Lower lobe of right lung (tissue), 2 donors: ENCODE measurements around the gene HTRA2. TPM values are rescaled to one million over a fixed set of nuclear protein-coding genes. Genes with fewer than 3 reads are reported as not detected.
"Not testable (repeated sequence)": the region's sequence is repeated elsewhere in the genome, so short reads cannot be mapped to it uniquely, and the experiment has no call there.

ENCODE experiments used
- ATAC-seq, 2 donors: fragments of 200-7000 bp; cut with Tn5 transposase; one replicate each; pipeline ENCODE4 v1.9.1; 2020 to 2022; ENCODE audit warnings: mild to moderate bottlenecking in 2 of 2, moderate library complexity in 2 of 2
- DNase-seq: peaks from one replicate; pipeline ENCODE4 v3.0.0-alpha.2; 2020
- H3K27ac ChIP-seq: fragments of 200-600 bp; one replicate; pipeline ENCODE4 v1.8.0; 2022
- H3K27me3 ChIP-seq: fragments of 200-600 bp; one replicate; pipeline ENCODE4 v1.8.0; 2022; ENCODE audit warnings: low read depth
- H3K36me3 ChIP-seq: fragments of 200-600 bp; one replicate; pipeline ENCODE4 v1.8.0; 2022; ENCODE audit warnings: mild to moderate bottlenecking
- H3K4me1 ChIP-seq: fragments of 200-600 bp; one replicate; pipeline ENCODE4 v1.8.0; 2022
- H3K4me3 ChIP-seq: fragments of 200-600 bp; one replicate; pipeline ENCODE4 v1.8.0; 2022; ENCODE audit warnings: mild to moderate bottlenecking
- H3K9me3 ChIP-seq: fragments of 200-600 bp; one replicate; pipeline ENCODE4 v1.8.0; 2022
- intact Hi-C: fragments of 100-400 bp; cut with DNase I; formaldehyde crosslinking; loops from one replicate; pipeline ENCODE4 v1.11.0; 2022
- long read RNA-seq: library from polyadenylated mRNA; unstranded; transcript quantifications from one replicate; pipeline ENCODE4 v2.0.0, GENCODE V29; 2021
- total RNA-seq: library from RNA; stranded (reverse); fragmentation: NEBNext Ultra II Directional; extraction: Animal tissue kit (Norgen Biotek cat#: 25700); gene quantifications from one replicate; pipeline ENCODE4 v1.2.1, GENCODE V29; 2021
- TF ChIP-seq, protein P1 (sequence below): fragments of 200-600 bp; IDR thresholded peaks from one replicate; pipeline ENCODE4 v1.8.0; 2022; ENCODE audit warnings: antibody characterized with exemption, mild to moderate bottlenecking
- donor health status: DM: no; HTN: yes; CAD: no; lungs with severe emphysema.

The HTRA2 gene
- 34.3 TPM for total RNA-seq
- long read RNA-seq, transcript HTRA2-201 (8 exons, 2,370 nt): major isoform, 30 of 38 reads
- long read RNA-seq, partial matches to known transcripts: 2 of 38 reads
- long read RNA-seq, other reads (novel, unspliced or antisense): 6 of 38 reads

- TF ChIP-seq, protein P1, sequence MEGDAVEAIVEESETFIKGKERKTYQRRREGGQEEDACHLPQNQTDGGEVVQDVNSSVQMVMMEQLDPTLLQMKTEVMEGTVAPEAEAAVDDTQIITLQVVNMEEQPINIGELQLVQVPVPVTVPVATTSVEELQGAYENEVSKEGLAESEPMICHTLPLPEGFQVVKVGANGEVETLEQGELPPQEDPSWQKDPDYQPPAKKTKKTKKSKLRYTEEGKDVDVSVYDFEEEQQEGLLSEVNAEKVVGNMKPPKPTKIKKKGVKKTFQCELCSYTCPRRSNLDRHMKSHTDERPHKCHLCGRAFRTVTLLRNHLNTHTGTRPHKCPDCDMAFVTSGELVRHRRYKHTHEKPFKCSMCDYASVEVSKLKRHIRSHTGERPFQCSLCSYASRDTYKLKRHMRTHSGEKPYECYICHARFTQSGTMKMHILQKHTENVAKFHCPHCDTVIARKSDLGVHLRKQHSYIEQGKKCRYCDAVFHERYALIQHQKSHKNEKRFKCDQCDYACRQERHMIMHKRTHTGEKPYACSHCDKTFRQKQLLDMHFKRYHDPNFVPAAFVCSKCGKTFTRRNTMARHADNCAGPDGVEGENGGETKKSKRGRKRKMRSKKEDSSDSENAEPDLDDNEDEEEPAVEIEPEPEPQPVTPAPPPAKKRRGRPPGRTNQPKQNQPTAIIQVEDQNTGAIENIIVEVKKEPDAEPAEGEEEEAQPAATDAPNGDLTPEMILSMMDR: no peak
- intact Hi-C loops: no loop called here
- H3K9me3 ChIP-seq: no peaks in the 10 kb centered on the region
- peaks cover 28% of the 10 kb centered on the region for H3K4me1 ChIP-seq
- peaks cover 54% of the 10 kb centered on the region for H3K36me3 ChIP-seq
- H3K4me3 ChIP-seq: peak within 1 kb of the TSS; percentile 98
- no peaks in the 10 kb centered on the region for H3K27me3 ChIP-seq
- DNase-seq (peak; percentile 99), ATAC-seq (peak; percentile 97)
- peak within 1 kb of the TSS; percentile 94 for H3K27ac ChIP-seq
These were observed at the start of gene HTRA2, which contains the start of gene AUP1 for GRCh38 chr2:74529357-74530238. Gene HTRA2, plus strand, starts transcription at chr2:74529933. Its CDS starts 74 bp downstream, at chr2:74530007. Gene AUP1, minus strand, starts transcription at chr2:74529706. Its CDS starts 77 bp downstream, at chr2:74529629.

DNA sequence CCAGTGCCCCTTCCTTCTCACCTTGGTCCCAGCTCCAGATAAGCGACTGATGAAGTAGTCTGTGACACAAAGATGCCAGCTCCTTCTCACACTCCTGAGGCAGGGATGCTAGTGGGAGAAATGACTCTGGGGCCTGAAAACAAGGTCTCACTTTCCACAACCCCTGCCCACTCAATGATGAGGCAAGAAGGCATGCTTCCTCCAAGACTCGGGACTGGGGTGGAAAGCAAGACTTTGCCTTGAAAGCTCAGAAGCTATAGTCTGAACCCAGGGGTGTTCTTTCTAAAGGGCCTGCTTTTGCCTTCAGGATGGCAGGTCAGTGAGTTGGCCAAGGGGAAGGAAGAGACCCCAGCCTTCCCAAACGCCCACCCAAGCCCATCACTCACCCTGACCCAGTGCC, 48.3 kb upstream of the HTRA2 start:
- peak overlapping the region; percentile 92 for H3K27ac ChIP-seq
- no peak for DNase-seq
- no peak for ATAC-seq
- H3K27me3 ChIP-seq: no peaks in the 10 kb centered on the region
- H3K4me1 ChIP-seq: peaks cover 41% of the 10 kb centered on the region
- intact Hi-C loops: no loop called here
- TF ChIP-seq, protein P1: no peak
- H3K4me3 ChIP-seq: peak overlapping the region; percentile 98
- no peaks in the 10 kb centered on the region for H3K9me3 ChIP-seq
- peaks cover 42% of the 10 kb centered on the region for H3K36me3 ChIP-seq

DNA sequence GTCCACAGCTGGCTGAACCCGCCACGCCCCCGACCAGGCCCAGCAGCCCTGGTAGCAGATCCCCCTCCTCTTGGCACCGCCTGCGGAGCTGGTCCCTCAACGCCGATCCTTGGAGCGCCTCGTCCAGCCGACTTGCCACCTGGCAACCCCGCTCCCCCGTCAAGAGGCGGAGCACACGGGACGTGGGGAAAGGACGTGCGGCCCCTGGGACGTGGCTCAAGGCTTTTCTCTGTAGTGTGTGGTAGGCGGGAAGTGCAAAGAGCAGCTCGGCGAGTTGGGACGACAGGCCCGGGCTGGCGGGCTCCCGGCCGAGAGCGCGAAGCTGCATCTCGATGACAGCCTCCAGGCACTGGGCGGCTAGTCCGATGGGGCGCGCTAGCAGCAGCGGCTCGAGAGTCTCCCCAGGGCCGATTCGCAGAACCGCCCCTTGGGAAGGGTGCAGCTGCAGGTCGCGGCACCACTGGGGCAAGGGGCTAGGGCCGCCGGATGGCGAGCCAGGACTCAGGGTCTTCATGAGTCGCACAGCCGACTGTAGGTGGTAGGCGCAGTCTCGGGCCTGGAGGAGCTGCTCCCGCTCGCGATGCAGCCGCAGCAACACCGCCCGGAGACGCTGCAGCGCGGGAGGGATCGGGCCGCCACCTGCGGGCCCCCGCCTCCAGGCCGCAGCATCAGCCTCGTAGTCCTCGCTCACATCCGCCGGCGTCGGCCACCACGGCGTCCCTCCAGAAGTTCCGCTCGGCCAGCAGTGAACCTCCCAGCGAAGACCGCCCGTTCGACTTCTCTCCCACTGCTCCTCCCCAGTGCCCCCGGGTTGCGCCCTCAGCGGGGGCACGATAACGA, 47.6 kb upstream of the HTRA2 start:
- intact Hi-C loops: loop anchor here (2.0 kb wide), 1 partner anchor 105 kb away; no protein-coding TSS in a partner anchor
- Histone ChIP-seq H3K36me3 (peaks cover 49% of the 10 kb centered on the region), H3K9me3 (no peaks in the 10 kb centered on the region), H3K27me3 (no peaks in the 10 kb centered on the region), H3K4me1 (peaks cover 35% of the 10 kb centered on the region), H3K4me3 (peak overlapping the region; percentile 98), H3K27ac (peak overlapping the region; percentile 92)
- TF ChIP-seq, protein P1: no peak
- DNase-seq (no peak), ATAC-seq (peak; percentile 76 to 81)

DNA sequence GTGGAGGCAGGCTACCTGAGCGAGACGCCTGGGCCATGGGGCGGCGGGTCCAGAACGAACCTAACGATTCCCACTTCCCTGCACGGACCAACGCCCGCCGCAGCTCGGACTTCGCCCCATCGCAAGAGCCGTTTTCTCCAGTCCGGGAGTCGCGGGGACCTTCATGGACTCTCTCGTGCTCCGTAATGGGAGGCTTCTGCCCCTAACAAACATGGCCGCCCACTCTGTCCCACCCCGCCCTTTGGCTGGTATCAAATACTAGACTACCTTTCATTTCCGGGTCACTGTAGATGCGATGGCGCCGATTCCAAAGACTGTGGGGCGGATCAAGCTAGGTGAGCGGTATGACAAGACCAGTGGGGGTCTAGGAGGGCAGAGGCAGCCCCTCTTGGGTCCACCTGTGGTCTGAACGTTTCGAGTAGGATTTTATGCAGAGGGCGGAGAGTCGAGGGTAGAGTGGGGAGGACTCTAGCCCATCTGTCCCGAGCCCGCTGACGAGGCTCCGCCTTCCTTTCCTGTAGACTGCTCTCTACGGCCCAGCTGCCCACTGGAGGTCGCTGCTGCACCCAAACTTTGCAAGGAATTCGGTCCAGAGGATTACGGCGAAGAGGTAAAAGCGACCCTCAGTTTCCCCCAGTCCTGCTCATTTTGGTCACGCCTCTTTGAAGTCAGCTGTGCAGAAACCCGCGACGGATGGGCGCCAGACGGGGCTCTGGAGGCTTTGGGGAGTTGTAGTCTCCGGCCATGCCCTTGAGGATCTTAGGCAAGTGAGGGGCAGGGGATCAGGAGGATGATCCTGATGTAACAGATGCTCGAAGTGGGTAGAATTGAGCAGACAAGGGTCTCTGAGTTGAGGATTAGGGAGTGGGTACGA, 46.7 kb upstream of the HTRA2 start, which contains the start of the genes CCDC142 and TTC31:
Gene CCDC142, minus strand, starts transcription at position 198 of the 874 bp plus-strand sequence. Its CDS starts 161 bp downstream, at position 37.
Gene TTC31, plus strand, starts transcription at position 281 of the 874 bp plus-strand sequence. Its CDS starts 15 bp downstream, at position 296.
- TF ChIP-seq, protein P1: peak; percentile 88
- peak; percentile 99 for ATAC-seq

DNA sequence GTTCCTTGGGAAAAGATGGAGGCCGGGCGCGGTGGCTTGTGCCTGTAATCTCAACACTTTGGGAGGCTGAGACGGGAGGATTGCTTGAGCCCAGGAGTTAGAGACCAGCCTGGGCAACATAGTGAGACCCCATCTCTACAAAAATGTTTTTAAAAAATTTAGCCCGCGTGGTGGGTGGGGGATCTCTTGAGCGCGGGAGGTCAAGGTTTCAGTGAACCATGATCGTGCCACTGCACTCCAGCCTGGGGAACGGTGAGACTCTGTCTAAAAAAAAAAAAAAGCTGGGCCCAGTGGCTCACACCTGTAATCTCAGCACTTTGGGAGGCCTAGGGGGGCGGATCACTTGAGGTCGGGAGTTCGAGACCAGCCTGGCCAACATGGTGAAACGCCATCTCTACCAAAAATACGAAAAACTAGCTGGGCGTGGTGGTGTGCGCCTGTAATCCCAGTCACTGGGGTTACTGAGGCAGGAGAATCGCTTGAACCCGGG, 46.0 kb upstream of the HTRA2 start:
- Histone ChIP-seq H3K4me3 (peak overlapping the region; percentile 98), H3K4me1 (peaks cover 32% of the 10 kb centered on the region), H3K27ac (peak overlapping the region; percentile 92), H3K36me3 (peaks cover 56% of the 10 kb centered on the region)
- ATAC-seq, H3K9me3 ChIP-seq, H3K27me3 ChIP-seq: not testable (repeated sequence)
- DNase-seq: peak; percentile 28
- intact Hi-C loops: loop anchor here (2.0 kb wide), 1 partner anchor 103 kb away; no protein-coding TSS in a partner anchor

More for the DNA sequence above, 46.7 kb upstream of the HTRA2 start, which contains the start of the genes CCDC142 and TTC31:
- peak; percentile 97 for DNase-seq
- Histone ChIP-seq H3K4me1 (peaks cover 32% of the 10 kb centered on the region), H3K27me3 (no peaks in the 10 kb centered on the region), H3K27ac (peak within 1 kb of the TSS; percentile 92), H3K4me3 (peak within 1 kb of the TSS; percentile 98), H3K36me3 (peaks cover 49% of the 10 kb centered on the region), H3K9me3 (no peaks in the 10 kb centered on the region)
- intact Hi-C loops: loop anchor here (2.0 kb wide), 1 partner anchor 104 kb away; no protein-coding TSS in a partner anchor
